ENCODE measurements around the gene PLXDC2. TPM values are rescaled to one million over a fixed set of nuclear protein-coding genes. Genes with fewer than 3 reads are reported as not detected.

The PLXDC2 gene
- total RNA-seq, 1 experiment from 2014 or later: 38.7 TPM

GRCh38 chr10:19974554-19974953 lies 158.3 kb downstream of the PLXDC2 start:
- no CpG with 5 or more reads among the region's 2 CpGs for whole genome bisulfite sequencing (ENCODE audit: extremely low coverage, insufficient read length, low lambda C conversion rate)
- H3K79me2 ChIP-seq (ENCODE audit: insufficient read depth, low read length): no peaks in the 10 kb centered on the region; the same call in 1 of the 2 replicates

More at GRCh38 chr10:19974554-19974953, 158.3 kb downstream of the PLXDC2 start:
- no peaks in the 10 kb centered on the region for H3K27me3 Mint-ChIP-seq (ENCODE audit: low read depth)
- Histone ChIP-seq H3K9ac (ENCODE audit: extremely low read depth, insufficient read length, low read length) (no peak overlapping the region), H2AK5ac (ENCODE audit: insufficient read length, low read length) (no peak overlapping the region), H2BK15ac (ENCODE audit: low read depth, low read length) (no peak overlapping the region), H3K4ac (ENCODE audit: low read depth, low read length) (no peak overlapping the region), H4K8ac (replicated peaks; ENCODE audit: insufficient read length, low read depth, low read length) (no peak overlapping the region), H4K91ac (ENCODE audit: insufficient read length, low read depth, low read length) (no peak overlapping the region), H2BK12ac (ENCODE audit: insufficient read length, low read depth, low read length) (no peak overlapping the region), H3K23me2 (ENCODE audit: insufficient read length, low read depth, low read length, poor library complexity, severe bottlenecking) (no peaks in the 10 kb centered on the region), H3K79me1 (ENCODE audit: insufficient read depth, low read depth, low read length, poor library complexity, severe bottlenecking) (no peaks in the 10 kb centered on the region), H4K20me1 (ENCODE audit: control insufficient read depth, insufficient read depth, insufficient read length) (no peaks in the 10 kb centered on the region), H3K4me2 (ENCODE audit: insufficient read depth, insufficient read length, low read length) (no peak overlapping the region), H3K4me1 (ENCODE audit: insufficient read depth, low read length) (no peaks in the 10 kb centered on the region), H2AFZ (ENCODE audit: low read length) (no peak overlapping the region), H2BK120ac (ENCODE audit: low read depth, low read length, poor library complexity, severe bottlenecking) (no peak overlapping the region), H2BK5ac (ENCODE audit: insufficient read length, low read length) (no peak overlapping the region), H3K56ac (ENCODE audit: insufficient read length, low read depth, low read length) (no peak overlapping the region), H3K27ac (ENCODE audit: insufficient read length, low read depth, low read length) (no peak overlapping the region), H3K27me3 (ENCODE audit: insufficient read depth, low read length) (no peaks in the 10 kb centered on the region), H4K5ac (ENCODE audit: insufficient read length, low read depth, low read length) (no peak overlapping the region), H3K23ac (ENCODE audit: insufficient read length, low read depth, low read length) (no peak overlapping the region), H3K14ac (ENCODE audit: insufficient read depth, low read length) (no peak overlapping the region), H2BK20ac (ENCODE audit: low read depth, low read length, poor library complexity, severe bottlenecking) (no peak overlapping the region), H3K9me3 (ENCODE audit: control insufficient read depth, low read depth, low read length) (no peaks in the 10 kb centered on the region), H3T11ph (ENCODE audit: low read length) (no peak overlapping the region), H3K18ac (ENCODE audit: insufficient read length, low read depth, low read length) (no peak overlapping the region)
- H3K4me1 Mint-ChIP-seq: peaks cover 18 to 24% of the 10 kb centered on the region in 2 experiments
- TF ChIP-seq CTCF (conservative IDR thresholded peaks at IDR 0.05): no peak
- H3K36me3 Mint-ChIP-seq (ENCODE audit: insufficient read depth in 1 of 3, low read depth in 3 of 3): peaks cover 3 to 22% (median 7%) of the 10 kb centered on the region in 3 experiments; a peak in 4 of 7 replicates
- peaks cover 4 to 6% of the 10 kb centered on the region in 2 experiments; a peak in 2 of 5 replicates for H3K9me3 Mint-ChIP-seq
- no peak overlapping the region for H3K4me3 Mint-ChIP-seq
- no peak overlapping the region for H3K27ac Mint-ChIP-seq
- DNase-seq: no peak

Measured in H9 (cell line).